SK-N-SH (cell line): ENCODE measurements around the gene SMIM44. TPM values are rescaled to one million over a fixed set of nuclear protein-coding genes. Genes with fewer than 3 reads are reported as not detected.

Source experiments
- CTCF ChIA-PET: fragments of 300-600, 350-600 bp; formaldehyde crosslinking; extraction: SDS; loops from one replicate; lab custom pipeline; 2021; lab: Yijun Ruan, JAX
- POLR2A ChIA-PET: fragments of 350-600 bp; sonication (Branson Sonifier 250); formaldehyde crosslinking; extraction: SDS; loops from one replicate; lab custom pipeline; 2020; ENCODE audit warnings: antibody characterized with exemption, inconsistent platforms; lab: Yijun Ruan, JAX
- DNase-seq: peaks from one replicate; pipeline ENCODE4 v3.0.0; 2012
- H2AFZ ChIP-seq: fragments of 200-600 bp; sonication (generic); 2 replicates; pipeline ENCODE4 v1.8.1; 2016; ENCODE audit warnings: antibody characterized with exemption, mild to moderate bottlenecking, low read depth
- H3F3A ChIP-seq: fragments of 200-600 bp; sonication (generic); replicated peaks from 2 replicates; pipeline ENCODE3; 2016; ENCODE audit warnings: antibody characterized with exemption, mild to moderate bottlenecking; ENCODE audit not compliant: insufficient read depth
- H3K27ac ChIP-seq, 2 experiments: fragments of 200-500 bp in 1 of 2; fragments of 200-600 bp in 1 of 2; sonication (Bioruptor generic) in 1 of 2; sonication (generic), shearing (Covaris generic) in 1 of 2; 2 replicates each; pipeline versions ENCODE4 v1.5.1 to v1.6.1; 2014 to 2016; ENCODE audit warnings: low read depth in 2 of 2, inconsistent platforms in 1 of 2, low read length in 1 of 2, mild to moderate bottlenecking in 1 of 2, mixed read lengths in 1 of 2
- H3K27me3 ChIP-seq: fragments of 200-600 bp; sonication (generic), shearing (Covaris generic); 2 replicates; pipeline ENCODE4 v1.6.1; 2016; ENCODE audit warnings: mixed run types; ENCODE audit not compliant: insufficient read depth
- H3K36me3 ChIP-seq, 2 experiments: fragments of 200-500 bp in 1 of 2; fragments of 200-600 bp in 1 of 2; sonication (Bioruptor generic) in 1 of 2; sonication (generic) in 1 of 2; replicated peaks in 1 of 2; 2 replicates each; pipeline versions ENCODE3 to v1.5.1; 2014 to 2016; ENCODE audit warnings: low read length in 1 of 2, mild to moderate bottlenecking in 1 of 2; ENCODE audit not compliant: insufficient read depth in 2 of 2, control insufficient read depth in 1 of 2
- H3K4me1 ChIP-seq, 2 experiments: fragments of 200-500 bp in 1 of 2; fragments of 200-600 bp in 1 of 2; sonication (Bioruptor generic) in 1 of 2; sonication (generic), shearing (Covaris generic) in 1 of 2; 2 replicates each; pipeline versions ENCODE4 v1.5.1 to v1.6.1; 2014 to 2016; ENCODE audit warnings: low read depth in 1 of 2, low read length in 1 of 2, mixed run types in 1 of 2; ENCODE audit not compliant: insufficient read depth in 2 of 2, control insufficient read depth in 1 of 2
- H3K4me2 ChIP-seq: fragments of 200-600 bp; sonication (generic), shearing (Covaris generic); 2 replicates; pipeline ENCODE4 v1.6.1; 2017; ENCODE audit warnings: mixed run types
- H3K4me3 ChIP-seq, 2 experiments: fragments of 200-500 bp in 1 of 2; fragments of 200-600 bp in 1 of 2; sonication (Bioruptor generic) in 1 of 2; sonication (generic), shearing (Covaris generic) in 1 of 2; 2 replicates each; pipeline versions ENCODE4 v1.5.1 to v1.8.1; 2014 to 2016; ENCODE audit warnings: low read depth in 2 of 2, inconsistent platforms in 1 of 2, low read length in 1 of 2, mild to moderate bottlenecking in 1 of 2, mixed read lengths in 1 of 2, moderate library complexity in 1 of 2
- H3K79me2 ChIP-seq: fragments of 200-600 bp; sonication (generic); 2 replicates; pipeline ENCODE4 v1.8.1; 2017; ENCODE audit warnings: mild to moderate bottlenecking; ENCODE audit not compliant: insufficient read depth
- H3K9ac ChIP-seq: fragments of 200-600 bp; sonication (generic); 2 replicates; pipeline ENCODE4 v1.6.1; 2017; ENCODE audit warnings: mixed run types
- H3K9me2 ChIP-seq: fragments of 200-600 bp; sonication (generic); 2 replicates; pipeline ENCODE4 v1.6.1; 2017; ENCODE audit warnings: mixed run types
- H3K9me3 ChIP-seq: fragments of 200-600 bp; sonication (generic); 2 replicates; pipeline ENCODE4 v1.6.1; 2017; ENCODE audit warnings: mixed run types, mild to moderate bottlenecking, moderate library complexity
- H4K20me1 ChIP-seq: fragments of 200-600 bp; sonication (generic); 2 replicates; pipeline ENCODE4 v1.6.1; 2017; ENCODE audit warnings: mild to moderate bottlenecking, mixed run types; ENCODE audit not compliant: insufficient read depth
- CHD2 ChIP-seq: fragments of 150-350 bp; IDR thresholded peaks from 2 replicates; pipeline ENCODE4 v1.6.1; 2018; ENCODE audit warnings: low read length; ENCODE audit not compliant: partially characterized antibody
- ELF1 ChIP-seq: IDR thresholded peaks from 2 replicates; pipeline ENCODE4 v1.4.0; 2012
- EP300 ChIP-seq, 2 experiments: IDR thresholded peaks; 2 replicates each; pipeline versions ENCODE4 v1.4.0 to v1.6.1; 2012; ENCODE audit warnings: borderline replicate concordance in 1 of 2, low read depth in 1 of 2, low read length in 1 of 2
- EZH2phosphoT487 ChIP-seq: fragments of 200-600 bp; sonication (generic); IDR thresholded peaks from 2 replicates; pipeline ENCODE4 v1.6.1; 2017; ENCODE audit warnings: low read depth, mixed run types, mild to moderate bottlenecking, antibody characterized with exemption, moderate library complexity, borderline replicate concordance
- FOXJ3 ChIP-seq: sonication (generic); formaldehyde crosslinking; IDR thresholded peaks from 2 replicates; pipeline ENCODE4 v1.5.1; 2020; ENCODE audit warnings: mild to moderate bottlenecking, missing genetic modification reagents
- GABPA ChIP-seq: IDR thresholded peaks from 2 replicates; pipeline ENCODE4 v1.4.0; 2012; ENCODE audit warnings: low read depth, mild to moderate bottlenecking
- JUND ChIP-seq: IDR thresholded peaks from 2 replicates; pipeline ENCODE4 v1.4.0; 2012
- MXI1 ChIP-seq: IDR thresholded peaks from 2 replicates; pipeline ENCODE4 v1.6.1; 2012; ENCODE audit warnings: mild to moderate bottlenecking, low read depth, low read length, improper control_type of control experiment
- NFIC ChIP-seq: IDR thresholded peaks from 2 replicates; pipeline ENCODE4 v1.4.0; 2012; ENCODE audit warnings: borderline replicate concordance
- POLR2AphosphoS5 ChIP-seq: IDR thresholded peaks from 2 replicates; pipeline ENCODE4 v1.6.1; 2012; ENCODE audit warnings: low read depth, low read length
- RCOR1 ChIP-seq: fragments of 150-350 bp; IDR thresholded peaks from 2 replicates; pipeline ENCODE4 v1.6.1; 2017; ENCODE audit warnings: antibody characterized with exemption, low read length
- RFX5 ChIP-seq: IDR thresholded peaks from 2 replicates; pipeline ENCODE4 v1.6.1; 2012; ENCODE audit warnings: mild to moderate bottlenecking, improper control_type of control experiment, low read length
- RXRA ChIP-seq: IDR thresholded peaks from 2 replicates; pipeline ENCODE4 v1.4.0; 2012; ENCODE audit warnings: low read depth, mild to moderate bottlenecking, borderline replicate concordance
- SMC3 ChIP-seq: IDR thresholded peaks from 2 replicates; pipeline ENCODE4 v1.6.1; 2012; ENCODE audit warnings: low read depth, low read length, improper control_type of control experiment
- TAF1 ChIP-seq: IDR thresholded peaks from 2 replicates; pipeline ENCODE4 v1.6.1; 2012; ENCODE audit warnings: low read depth, mild to moderate bottlenecking, low read length, moderate library complexity, borderline replicate concordance
- TEAD4 ChIP-seq: IDR thresholded peaks from 2 replicates; pipeline ENCODE4 v1.4.0; 2012; ENCODE audit warnings: mild to moderate bottlenecking, borderline replicate concordance; ENCODE audit not compliant: insufficient read depth
- WGBS: methylation state at CpG from one replicate; pipeline ENCODE4 v1.1.6; 2017; ENCODE audit warnings: low lambda C conversion rate; 5-methylcytosine and 5-hydroxymethylcytosine counted together
- polyA plus RNA-seq, 3 experiments: library from polyadenylated mRNA; depleted of rRNA; stranded (reverse); fragments of >200 nt; gene quantifications; 2 replicates each; pipeline ENCODE4 v1.2.3, GENCODE V29; 2012
- TF ChIP-seq, protein P1 (sequence below): fragments of 200-600 bp; sonication (generic); IDR thresholded peaks from 2 replicates; pipeline ENCODE4 v1.6.1; 2017; ENCODE audit warnings: antibody characterized with exemption, mild to moderate bottlenecking, moderate library complexity
- TF ChIP-seq, protein P2 (sequence below): IDR thresholded peaks from 2 replicates; pipeline ENCODE4 v1.4.0; 2012; ENCODE audit warnings: low read depth
- TF ChIP-seq, protein P3 (sequence below): IDR thresholded peaks from 2 replicates; pipeline ENCODE4 v1.6.1; 2012; ENCODE audit warnings: mild to moderate bottlenecking, low read depth, low read length, moderate library complexity
- TF ChIP-seq, protein P4 (sequence below): fragments of 150-350 bp; IDR thresholded peaks from 2 replicates; pipeline ENCODE4 v1.6.1; 2016; ENCODE audit warnings: mild to moderate bottlenecking, low read depth, low read length

SMIM44 gene
- polyA plus RNA-seq, 1 of the 3 experiments (the other 2 are of a cell fraction), result not detected

DNA sequence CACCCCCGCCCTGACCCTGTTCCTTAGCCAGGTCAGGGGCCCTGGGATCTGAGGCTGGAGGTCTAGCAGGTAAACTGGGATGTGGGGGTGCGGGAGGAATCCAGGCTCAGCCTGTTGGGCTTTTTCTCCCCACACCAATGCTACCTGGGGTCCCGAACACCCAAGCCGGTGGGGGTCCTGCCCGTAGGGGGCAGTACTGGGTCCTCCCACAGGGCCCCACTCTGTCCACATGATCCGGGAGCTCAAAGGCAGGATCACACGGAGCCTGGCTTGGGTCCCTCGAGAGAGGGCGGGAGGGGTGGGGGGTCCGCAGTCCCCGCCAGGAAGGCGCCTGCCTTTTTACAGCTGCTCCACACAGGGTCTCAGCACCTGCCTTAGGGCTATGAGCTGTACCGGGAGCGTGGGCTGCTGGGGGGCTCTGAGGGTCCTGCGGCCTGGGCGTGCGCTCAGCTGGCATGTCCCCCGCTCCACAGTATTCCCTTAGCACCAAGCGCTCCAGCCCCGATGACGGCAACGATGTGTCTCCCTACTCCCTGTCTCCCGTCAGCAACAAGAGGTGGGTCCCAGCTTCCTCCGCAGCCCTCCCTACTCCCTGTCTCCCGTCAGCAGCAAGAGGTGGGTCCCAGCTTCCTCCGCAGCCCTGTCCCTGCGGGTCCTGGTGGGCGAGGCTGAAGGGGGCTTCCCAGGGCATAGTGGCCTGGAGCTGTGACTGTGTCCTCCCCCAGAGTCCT, 43.4 kb upstream of the SMIM44 start:
- TF ChIP-seq, protein P1, sequence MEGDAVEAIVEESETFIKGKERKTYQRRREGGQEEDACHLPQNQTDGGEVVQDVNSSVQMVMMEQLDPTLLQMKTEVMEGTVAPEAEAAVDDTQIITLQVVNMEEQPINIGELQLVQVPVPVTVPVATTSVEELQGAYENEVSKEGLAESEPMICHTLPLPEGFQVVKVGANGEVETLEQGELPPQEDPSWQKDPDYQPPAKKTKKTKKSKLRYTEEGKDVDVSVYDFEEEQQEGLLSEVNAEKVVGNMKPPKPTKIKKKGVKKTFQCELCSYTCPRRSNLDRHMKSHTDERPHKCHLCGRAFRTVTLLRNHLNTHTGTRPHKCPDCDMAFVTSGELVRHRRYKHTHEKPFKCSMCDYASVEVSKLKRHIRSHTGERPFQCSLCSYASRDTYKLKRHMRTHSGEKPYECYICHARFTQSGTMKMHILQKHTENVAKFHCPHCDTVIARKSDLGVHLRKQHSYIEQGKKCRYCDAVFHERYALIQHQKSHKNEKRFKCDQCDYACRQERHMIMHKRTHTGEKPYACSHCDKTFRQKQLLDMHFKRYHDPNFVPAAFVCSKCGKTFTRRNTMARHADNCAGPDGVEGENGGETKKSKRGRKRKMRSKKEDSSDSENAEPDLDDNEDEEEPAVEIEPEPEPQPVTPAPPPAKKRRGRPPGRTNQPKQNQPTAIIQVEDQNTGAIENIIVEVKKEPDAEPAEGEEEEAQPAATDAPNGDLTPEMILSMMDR, result peak; percentile 18; the same call in 1 of the 2 replicates
- TF ChIP-seq, protein P2, sequence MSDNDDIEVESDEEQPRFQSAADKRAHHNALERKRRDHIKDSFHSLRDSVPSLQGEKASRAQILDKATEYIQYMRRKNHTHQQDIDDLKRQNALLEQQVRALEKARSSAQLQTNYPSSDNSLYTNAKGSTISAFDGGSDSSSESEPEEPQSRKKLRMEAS, result no peak
- no peak for TF ChIP-seq NFIC
- TF ChIP-seq, all 33 proteins: peak for 1
- Histone ChIP-seq H3K9me2 (no peaks in the 10 kb centered on the region), H3K9ac (no peak overlapping the region), H3K79me2 (peaks cover 23% of the 10 kb centered on the region; the same call in 1 of the 2 replicates), H3K27ac (no peak overlapping the region), H4K20me1 (peaks cover 23% of the 10 kb centered on the region), H3F3A (no peaks in the 10 kb centered on the region), H2AFZ (no peak overlapping the region), H3K27me3 (no peaks in the 10 kb centered on the region), H3K4me2 (no peak overlapping the region), H3K36me3 (peaks cover 8 to 41% of the 10 kb centered on the region in 2 experiments), H3K9me3 (no peaks in the 10 kb centered on the region), H3K4me1 (no peaks in the 10 kb centered on the region), H3K4me3 (no peak overlapping the region)
- 98% methylated on average over 14 of the region's 28 CpGs for WGBS
- no peak for DNase-seq
- POLR2A ChIA-PET, result no interaction called here
- CTCF ChIA-PET, result interaction anchor here (1.1 to 1.6 kb wide), 4 partner anchors 11 to 180 kb away, joined by 3 to 4 read pairs (median 4); no protein-coding TSS in a partner anchor

DNA sequence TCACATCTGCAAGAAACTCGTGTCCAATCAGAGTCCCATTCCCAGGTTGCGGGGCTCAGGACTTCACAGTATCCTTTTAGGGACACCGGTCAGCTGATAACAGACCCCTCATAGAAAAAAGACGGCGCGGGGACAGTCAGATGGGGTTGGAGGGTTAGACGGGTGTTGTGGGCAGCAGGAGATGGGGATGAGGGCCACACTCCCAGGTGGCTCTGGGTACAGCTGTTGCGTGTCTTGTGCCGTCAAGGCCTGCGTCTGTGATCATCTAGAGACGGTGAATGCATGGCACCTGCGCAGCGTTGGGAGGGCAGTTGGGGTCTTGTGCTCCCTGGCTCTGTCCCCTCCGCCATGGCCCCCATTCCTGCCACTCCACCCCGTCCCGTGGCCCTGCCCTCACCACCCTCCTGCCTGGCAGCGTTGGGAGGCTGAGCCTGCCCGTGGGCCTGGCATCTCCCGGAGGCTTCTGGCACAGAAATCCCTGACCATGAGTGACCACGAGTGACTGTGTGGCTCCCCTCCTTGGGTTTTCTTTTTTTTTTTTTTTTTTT, 41.7 kb upstream of the SMIM44 start:
- Histone ChIP-seq H3F3A (no peaks in the 10 kb centered on the region), H3K9me2 (no peaks in the 10 kb centered on the region), H3K27ac (no peak overlapping the region), H2AFZ (no peak overlapping the region), H3K4me3 (no peak overlapping the region), H4K20me1 (peaks cover 39% of the 10 kb centered on the region), H3K79me2 (peaks cover 40% of the 10 kb centered on the region), H3K4me1 (peaks cover 0 to 10% of the 10 kb centered on the region in 2 experiments; a peak in 1 of 4 replicates), H3K9me3 (no peaks in the 10 kb centered on the region), H3K9ac (no peak overlapping the region), H3K36me3 (peaks cover 8 to 31% of the 10 kb centered on the region in 2 experiments), H3K4me2 (no peak overlapping the region), H3K27me3 (no peaks in the 10 kb centered on the region)
- TF ChIP-seq, protein P3, sequence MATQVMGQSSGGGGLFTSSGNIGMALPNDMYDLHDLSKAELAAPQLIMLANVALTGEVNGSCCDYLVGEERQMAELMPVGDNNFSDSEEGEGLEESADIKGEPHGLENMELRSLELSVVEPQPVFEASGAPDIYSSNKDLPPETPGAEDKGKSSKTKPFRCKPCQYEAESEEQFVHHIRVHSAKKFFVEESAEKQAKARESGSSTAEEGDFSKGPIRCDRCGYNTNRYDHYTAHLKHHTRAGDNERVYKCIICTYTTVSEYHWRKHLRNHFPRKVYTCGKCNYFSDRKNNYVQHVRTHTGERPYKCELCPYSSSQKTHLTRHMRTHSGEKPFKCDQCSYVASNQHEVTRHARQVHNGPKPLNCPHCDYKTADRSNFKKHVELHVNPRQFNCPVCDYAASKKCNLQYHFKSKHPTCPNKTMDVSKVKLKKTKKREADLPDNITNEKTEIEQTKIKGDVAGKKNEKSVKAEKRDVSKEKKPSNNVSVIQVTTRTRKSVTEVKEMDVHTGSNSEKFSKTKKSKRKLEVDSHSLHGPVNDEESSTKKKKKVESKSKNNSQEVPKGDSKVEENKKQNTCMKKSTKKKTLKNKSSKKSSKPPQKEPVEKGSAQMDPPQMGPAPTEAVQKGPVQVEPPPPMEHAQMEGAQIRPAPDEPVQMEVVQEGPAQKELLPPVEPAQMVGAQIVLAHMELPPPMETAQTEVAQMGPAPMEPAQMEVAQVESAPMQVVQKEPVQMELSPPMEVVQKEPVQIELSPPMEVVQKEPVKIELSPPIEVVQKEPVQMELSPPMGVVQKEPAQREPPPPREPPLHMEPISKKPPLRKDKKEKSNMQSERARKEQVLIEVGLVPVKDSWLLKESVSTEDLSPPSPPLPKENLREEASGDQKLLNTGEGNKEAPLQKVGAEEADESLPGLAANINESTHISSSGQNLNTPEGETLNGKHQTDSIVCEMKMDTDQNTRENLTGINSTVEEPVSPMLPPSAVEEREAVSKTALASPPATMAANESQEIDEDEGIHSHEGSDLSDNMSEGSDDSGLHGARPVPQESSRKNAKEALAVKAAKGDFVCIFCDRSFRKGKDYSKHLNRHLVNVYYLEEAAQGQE, result no peak
- TF ChIP-seq RCOR1 (no peak), GABPA (no peak), EP300 (IDR thresholded peaks at IDR 0.05; ENCODE audit: borderline replicate concordance in 1 of 2, low read depth in 1 of 2, low read length in 1 of 2) (no peak), CHD2 (no peak), RFX5 (no peak), MXI1 (no peak), NFIC (no peak), FOXJ3 (CRISPR knock-in tag) (no peak), SMC3 (no peak), TAF1 (no peak), POLR2AphosphoS5 (no peak), JUND (no peak), ELF1 (no peak), RXRA (no peak), TEAD4 (no peak), EZH2phosphoT487 (no peak)
- TF ChIP-seq, protein P4, sequence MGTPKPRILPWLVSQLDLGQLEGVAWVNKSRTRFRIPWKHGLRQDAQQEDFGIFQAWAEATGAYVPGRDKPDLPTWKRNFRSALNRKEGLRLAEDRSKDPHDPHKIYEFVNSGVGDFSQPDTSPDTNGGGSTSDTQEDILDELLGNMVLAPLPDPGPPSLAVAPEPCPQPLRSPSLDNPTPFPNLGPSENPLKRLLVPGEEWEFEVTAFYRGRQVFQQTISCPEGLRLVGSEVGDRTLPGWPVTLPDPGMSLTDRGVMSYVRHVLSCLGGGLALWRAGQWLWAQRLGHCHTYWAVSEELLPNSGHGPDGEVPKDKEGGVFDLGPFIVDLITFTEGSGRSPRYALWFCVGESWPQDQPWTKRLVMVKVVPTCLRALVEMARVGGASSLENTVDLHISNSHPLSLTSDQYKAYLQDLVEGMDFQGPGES, result no peak
- ChIA-PET CTCF (no interaction called here), POLR2A (no interaction called here)
- DNase-seq, result no peak
- WGBS, result 97% methylated on average over 17 of the region's 20 CpGs
